Activated CD4-positive, alpha-beta T cell treated with anti-CD3 and anti-CD28 coated beads for 48 hours (primary cell): ENCODE results near the gene SLC6A2.

Experiments used
- DNase-seq: peaks from one replicate; pipeline ENCODE4 v3.0.0-alpha.2; 2020

SLC6A2 gene

DNA sequence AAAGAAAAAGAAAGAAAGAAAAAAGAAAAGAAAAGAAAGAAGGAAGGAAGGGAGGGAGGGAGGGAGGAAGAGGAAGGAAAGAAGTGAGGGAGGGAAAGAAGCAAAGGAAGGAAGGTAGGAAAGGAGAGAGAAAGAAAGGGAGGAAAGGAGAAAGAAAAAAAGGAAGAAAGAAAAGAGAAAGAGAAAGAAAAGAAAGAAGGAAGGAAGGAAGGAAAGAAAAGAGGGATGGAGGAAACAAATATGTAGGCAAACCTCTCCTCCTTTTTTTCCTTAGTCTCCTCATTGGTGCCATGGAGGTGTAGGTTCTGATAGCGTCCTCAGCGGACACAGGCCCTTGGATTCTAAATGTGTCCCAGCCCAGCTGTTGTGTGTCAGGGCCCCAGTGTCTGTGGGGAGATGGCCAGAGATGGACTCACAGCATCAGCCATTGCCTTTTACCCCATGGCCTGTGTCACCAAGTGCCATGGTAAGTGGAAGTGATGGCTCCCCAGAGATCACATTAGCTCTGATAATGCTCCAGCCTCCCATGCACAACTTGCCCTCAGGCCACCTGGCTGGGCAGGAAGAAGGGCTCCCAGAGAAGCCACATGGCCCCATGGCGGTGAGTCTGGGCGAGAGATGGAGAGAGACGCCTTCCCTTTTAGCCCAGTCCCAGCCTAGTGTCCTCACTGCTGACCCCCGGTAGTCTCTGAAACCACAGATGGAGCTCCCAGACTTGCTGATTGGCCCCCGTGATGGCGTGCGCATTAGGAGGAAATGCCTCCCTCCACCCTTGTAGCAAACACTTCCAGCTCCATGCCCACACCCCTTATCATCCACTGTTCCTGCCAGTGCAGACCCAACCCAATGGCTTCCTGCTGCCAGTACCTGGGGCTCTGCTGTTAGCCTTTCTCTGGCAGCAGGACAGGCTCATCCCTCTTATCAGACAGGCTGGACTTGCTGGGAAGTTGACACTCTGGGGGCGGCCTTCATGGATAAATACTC lies 3.7 kb upstream of the SLC6A2 start:
- DNase-seq = no peak

DNA sequence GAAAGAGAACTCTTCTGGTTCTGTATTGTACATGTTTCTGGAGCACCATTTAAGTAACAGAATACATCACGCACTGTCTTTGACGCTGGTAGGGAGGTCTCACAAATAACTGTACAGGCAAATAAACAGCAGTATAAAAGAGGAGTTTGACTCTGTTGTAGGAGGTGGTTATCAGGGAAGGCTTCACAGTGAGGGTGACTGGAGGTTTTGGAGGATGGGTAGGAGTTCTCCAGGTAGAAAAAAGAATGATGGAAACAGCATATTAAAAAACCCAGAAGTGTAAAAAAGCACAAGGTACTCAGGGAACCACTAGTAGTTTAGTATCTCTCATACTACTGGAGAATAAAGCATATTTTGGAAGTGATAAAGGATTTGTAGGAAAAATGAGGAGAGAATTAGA lies 2.7 kb upstream of the SLC6A2 start:
- no peak for DNase-seq

DNA sequence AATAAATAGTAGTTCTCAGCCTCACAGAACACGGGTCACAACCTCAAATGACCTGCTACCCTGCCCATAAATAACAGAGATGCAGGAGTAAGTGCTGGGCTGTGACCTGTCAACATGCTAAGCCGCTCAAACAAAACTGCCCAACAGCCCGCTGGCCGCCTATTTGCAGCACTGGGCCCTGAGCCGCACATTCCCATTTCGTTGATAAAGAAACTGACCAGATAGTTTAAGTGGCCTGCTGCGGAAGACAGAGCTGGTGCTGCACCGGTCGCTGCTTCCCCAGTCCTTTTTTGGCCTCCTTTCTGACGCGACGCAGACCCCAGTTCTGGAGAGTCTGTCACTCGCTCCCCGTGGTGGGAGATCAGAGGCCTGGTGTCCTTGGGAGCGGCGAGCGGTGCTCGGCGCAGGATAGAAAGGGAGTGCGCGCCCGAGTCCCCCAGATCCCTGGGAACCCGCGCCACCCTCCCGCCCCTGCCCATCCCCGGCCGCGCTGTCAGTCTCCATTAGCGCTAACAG lies 349 bp upstream of the SLC6A2 start:
- no peak for DNase-seq

DNA sequence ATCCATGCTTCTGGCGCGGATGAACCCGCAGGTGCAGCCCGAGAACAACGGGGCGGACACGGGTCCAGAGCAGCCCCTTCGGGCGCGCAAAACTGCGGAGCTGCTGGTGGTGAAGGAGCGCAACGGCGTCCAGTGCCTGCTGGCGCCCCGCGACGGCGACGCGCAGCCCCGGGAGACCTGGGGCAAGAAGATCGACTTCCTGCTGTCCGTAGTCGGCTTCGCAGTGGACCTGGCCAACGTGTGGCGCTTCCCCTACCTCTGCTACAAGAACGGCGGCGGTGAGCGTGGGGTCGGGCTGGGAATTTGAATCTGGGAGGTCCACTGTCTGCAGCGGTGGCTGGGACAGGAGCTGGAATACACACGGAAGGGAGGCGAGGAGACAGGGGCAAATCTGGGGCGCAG lies 904 bp downstream of the SLC6A2 start:
- DNase-seq = no peak

DNA sequence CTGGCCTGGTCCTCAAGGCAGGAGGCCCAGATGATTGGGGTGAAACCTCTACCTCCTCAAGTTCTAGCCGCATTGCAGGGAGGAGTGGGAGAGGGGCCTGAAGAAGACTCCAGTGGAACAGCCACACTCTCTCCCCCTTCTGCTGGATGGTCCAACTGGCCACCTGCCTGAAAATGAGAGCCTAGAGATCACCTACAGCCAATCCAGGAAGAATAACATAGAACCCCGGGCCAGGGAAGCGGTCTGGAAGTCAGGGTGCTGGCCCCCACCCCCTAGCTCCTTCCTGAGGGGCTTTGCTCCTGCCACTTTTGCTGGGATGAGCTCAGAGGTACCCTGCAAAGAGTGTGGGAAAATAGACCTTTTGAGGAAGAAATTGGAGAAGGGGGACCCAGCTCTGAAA lies 1.8 kb downstream of the SLC6A2 start:
- DNase-seq = no peak

DNA sequence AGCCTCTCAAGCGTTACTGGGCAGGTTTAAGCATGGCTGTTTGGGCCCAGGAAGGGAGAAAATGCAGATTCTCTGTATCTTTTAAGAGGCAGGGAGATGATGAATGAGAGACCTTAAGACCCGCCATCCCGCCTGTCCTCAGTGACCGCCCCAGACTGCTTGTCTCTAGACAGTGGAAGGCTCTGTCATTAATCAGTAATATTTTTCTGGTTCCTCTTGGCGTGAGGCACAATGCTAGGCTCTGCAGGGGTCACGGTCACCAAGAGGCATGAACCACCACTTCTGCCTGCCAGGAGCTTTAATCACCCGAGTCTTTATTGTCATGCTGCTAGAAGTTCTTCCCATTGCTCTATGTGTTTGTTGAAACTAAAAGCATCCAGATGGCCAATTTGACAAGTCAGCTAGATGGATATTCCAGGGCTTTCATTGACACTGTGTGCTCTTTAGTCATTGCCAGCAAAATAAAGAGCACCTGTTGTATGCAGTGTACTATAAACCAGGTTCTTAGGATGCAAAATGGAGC lies 3.2 kb downstream of the SLC6A2 start:
- no peak for DNase-seq

DNA sequence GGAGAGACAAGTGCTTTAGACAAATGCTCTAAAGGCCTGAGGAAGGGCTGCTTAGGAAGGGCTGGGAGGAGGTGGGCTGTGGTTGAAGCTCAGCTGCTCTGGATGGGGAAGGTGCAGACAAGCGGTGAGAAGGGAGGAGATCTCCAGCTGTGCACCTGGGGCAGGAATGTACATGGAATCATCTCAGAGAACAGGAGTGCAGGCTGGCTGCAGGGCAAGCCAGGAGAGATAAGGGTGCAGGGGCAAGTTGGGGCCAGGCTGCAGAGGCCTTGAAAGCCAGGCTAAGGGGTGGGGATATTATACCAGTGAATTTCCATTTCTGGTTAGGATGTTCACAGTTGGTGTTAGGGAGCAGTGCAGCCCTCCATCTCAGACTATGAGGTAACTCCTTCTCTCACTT lies 4.2 kb downstream of the SLC6A2 start:
- no peak for DNase-seq

DNA sequence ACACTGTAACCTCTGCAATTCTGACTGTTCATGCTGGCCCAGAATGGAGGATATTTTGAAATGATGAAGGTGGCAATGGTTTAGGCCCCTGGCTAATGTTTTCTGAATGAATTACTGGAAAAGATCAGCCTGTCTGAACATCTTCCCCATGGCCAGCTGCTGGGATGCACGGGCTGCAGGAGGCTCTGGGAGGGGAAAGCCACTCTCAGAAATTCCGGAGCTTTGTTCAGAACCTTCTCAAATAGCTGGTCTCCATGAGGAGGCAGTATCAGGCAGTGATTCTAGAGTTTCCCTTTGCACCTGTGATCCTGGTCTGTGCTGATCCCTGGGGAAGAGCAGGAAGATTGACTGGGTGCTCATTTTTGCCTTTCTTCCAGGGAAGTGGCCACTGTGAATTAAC lies 5.0 kb downstream of the SLC6A2 start:
- DNase-seq = no peak

DNA sequence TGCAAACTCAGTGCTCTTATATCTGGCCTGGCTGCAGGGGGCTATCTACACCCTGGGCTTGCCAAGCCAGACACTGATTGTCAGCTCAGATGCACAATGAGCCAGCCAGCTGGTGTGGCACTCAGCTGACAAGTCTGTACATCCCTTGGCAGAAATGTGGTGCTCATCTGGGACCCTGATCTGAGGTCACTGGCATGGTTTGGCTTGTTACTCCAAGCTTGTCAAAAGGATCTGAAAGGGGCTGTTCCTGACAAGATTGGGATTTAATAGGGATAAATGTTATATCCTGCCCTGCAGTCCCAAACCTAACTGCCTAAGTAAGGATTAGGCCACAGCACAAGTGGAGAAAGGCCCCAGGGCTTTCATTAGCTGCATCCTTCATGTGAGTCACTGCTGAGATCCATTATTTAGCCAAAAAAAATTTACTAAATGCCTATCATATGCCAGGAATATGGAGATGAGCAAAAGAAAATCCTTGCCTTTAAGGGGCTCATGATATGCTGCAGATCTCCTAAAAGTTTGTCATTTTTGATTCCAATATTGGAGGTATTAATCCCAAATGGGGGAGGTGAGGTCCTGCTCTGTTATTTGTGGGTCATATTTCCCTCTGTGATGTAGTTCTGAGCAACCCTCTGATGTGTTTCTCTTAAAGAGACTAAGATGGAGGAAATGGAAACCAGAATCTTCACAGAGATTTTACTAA lies 6.3 kb downstream of the SLC6A2 start:
- DNase-seq = no peak

DNA sequence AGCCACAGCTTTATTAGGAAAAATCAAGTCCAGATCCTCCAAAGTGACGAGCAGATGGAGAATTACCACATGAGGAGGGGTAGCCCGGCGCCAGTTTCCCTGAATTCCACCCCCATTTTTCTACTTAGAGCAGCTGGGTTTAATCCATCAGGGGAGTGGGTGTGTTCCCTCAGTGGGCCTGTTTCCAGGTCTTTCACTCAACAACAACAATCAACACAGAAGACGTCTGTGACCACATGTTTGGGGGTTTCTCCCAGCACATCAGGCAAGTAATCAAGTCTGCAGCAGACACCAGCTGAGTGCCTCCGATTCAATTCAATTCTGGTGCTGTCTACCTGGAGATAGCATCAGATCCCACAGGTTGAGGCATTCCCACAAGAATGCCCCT lies 6.8 kb downstream of the SLC6A2 start:
- DNase-seq = no peak

DNA sequence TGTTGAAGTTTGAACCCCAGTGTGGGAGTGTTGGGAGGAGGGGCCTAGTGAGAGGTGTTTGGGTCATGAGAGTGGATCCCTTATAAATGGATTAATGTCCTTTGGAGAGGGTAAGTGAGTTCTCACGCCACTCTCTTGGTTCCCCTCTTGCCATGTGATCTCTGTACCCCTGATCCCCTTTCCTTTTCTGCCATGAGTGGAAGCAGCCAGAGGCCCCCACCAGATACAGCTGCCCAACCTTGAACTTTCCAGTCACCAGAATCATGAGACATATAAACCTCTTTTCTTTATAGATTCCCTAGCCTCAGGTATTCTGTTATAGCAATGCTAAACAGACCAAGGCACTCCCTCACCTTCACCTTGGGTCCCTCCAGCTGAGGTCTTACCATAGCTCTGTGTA lies 7.4 kb downstream of the SLC6A2 start:
- DNase-seq = no peak

DNA sequence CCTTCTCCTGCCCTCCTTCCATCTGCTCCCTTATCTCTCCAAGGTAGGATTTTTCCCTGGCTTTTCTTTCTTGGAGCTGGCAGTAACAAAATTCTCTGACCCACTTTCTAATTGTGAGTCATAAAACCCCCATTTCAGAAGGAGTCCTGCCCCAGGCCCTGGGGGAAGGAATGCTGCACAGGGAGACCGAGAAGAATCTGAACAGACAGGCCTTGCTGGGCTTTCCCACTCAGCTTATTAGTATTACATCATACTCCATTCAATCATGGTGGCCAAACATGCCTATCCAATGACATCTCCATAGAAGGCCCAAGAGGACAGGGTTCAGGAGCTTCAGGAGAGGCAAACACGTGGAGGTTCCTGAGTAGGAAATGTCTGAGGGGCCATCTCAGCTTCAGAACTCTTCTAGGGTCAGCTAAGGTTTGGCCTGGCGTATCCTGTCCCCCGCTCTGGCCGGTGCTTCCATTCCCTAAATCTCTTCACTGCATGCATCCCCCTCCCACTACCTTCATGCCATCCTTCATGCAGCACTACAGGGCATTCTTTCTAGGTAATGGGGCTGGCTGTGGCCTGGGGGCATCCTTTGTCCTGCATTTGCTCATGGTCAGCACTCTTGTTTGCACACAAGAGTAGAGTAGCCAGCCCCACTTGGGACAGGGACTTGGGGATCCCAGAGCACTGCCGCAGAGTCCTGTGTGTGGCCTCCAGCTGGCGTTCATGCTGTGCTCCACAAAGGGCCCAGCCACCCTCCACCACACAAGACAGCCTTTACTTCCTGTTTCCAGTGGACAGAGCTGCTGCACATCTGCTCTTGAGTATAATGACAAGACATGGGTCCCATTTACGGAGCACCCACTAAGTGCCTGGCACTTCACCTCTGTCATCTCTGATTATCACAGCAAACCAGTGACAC lies 8.2 kb downstream of the SLC6A2 start:
- DNase-seq = no peak

DNA sequence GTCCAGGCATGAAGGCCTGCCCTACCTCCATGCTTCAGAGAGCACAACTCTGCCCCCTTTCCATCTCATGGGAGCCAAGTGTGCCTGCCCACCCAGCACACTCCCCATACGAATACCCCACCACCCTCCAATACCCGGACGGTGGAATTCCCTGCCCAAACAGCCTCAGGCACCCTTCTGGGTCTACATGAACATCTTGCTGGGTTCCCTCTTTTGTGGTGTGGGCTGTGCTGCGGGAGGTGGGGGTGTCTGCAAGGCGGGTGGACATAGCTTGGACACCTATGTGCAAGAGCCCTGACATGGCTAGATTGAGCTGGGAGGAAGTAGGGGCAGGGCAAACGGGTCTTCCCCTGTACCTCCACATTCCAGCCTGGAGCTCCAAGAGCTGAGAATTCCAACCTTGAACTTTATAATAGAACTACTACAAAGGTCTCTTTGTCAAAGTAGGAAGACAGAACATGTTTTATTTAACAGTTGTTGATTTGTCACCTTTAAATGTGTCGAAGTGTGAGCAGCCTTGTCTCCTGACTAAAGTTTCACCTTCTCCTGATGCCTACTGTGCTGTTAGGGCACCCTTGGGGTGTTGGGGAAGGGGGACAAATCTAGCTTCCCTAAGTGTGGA lies 9.1 kb downstream of the SLC6A2 start:
- no peak for DNase-seq

DNA sequence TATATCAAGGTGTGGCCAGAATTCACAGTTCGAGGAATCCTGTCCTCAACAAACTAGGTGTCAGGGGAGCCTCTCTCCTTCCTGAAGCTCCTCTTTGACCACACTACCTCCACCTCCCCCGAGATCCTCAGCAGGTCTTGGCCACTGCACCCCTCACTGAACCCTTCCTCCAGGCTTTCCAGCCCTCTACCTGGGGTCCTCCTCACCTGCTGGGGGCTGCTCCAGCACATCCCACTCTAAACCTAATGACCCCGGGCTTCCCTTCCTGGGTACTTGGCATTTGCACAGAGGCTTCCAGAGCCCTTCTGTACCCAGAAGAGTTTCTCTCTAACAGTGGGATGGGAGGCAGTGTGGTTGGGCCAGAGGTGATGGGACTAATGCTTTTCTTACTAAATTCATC lies 9.7 kb downstream of the SLC6A2 start:
- DNase-seq = no peak

DNA sequence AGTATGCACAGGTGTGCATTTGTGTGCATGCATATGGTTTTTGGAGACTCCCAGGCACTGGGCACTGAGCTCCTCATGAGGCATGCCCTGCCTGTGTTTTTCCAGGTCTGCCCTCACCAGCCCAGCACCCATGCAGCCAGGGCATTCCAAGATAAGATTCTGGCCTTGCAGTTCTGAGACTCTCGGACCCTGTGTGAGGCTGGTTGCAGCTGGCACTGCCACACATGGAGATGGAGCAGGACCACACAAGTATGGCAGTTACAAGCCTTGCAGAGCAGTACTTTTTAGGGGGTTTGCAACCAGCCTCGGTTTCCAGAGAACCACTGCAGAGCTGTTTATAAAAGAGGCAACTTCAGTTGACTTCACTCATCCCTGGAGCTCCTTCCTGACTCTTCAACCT lies 10.2 kb downstream of the SLC6A2 start:
- no peak for DNase-seq

DNA sequence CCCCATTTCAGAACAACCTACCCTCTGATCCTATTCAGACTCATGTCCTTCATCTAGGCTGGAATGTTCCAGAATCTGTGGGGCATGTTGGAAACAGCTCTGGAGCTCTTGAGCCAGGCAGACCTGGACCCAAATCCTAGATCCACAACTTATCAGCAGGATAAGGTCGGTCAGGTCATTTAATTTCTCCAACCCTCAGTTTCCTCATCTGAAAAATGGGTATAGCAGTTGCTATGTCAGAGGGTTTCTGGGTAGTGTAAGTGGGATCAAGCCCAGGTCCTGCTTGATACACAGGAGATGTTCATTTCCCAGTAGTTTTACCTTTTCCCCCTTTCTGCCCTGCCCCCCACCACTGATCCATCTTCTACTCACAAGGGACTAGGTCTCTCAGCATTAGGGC lies 12.0 kb downstream of the SLC6A2 start:
- DNase-seq = no peak

DNA sequence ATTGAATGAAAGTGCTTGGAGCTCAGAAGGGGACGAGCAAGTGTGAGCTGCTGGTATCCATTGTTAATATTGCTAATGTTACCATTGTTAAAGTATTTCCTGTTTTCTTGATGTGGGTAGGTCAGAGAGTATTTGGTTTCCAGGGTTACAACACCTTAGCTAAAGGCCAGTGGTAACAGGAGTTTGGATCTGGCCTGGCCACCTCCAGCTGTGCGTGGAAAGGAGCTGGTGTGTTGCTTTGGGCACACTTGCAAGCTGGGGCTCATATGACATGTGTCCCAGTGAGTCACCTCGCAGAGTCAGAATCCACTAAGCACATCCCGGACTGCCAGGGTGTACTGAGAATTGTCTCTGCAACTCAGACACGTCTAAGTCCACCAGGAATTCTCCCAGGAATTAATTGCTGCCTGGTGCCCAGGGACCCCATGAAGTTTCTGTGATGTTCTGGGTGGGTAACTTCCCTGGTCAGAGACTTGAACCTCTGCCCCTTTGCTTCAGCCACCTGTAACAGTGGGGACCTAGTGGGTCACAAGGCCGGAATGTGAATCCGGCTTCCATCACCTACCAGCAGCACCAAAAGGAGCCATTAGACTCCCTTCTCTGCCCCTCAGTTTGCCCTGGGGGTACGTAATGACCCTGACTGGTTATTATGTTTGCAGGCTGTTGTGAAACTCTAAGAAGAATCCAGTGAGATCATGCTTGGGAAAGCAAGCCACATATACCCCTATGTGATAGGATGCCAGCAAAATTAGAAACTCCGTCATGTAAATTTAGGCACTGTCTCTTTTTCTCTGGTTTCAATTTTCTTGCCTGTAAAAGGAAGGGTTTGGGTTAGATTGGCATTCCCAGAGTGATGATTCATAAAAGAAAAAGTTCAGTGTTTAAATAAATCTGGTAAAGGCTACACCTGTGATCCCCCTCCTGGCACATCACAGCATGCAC lies 12.8 kb downstream of the SLC6A2 start:
- no peak for DNase-seq

DNA sequence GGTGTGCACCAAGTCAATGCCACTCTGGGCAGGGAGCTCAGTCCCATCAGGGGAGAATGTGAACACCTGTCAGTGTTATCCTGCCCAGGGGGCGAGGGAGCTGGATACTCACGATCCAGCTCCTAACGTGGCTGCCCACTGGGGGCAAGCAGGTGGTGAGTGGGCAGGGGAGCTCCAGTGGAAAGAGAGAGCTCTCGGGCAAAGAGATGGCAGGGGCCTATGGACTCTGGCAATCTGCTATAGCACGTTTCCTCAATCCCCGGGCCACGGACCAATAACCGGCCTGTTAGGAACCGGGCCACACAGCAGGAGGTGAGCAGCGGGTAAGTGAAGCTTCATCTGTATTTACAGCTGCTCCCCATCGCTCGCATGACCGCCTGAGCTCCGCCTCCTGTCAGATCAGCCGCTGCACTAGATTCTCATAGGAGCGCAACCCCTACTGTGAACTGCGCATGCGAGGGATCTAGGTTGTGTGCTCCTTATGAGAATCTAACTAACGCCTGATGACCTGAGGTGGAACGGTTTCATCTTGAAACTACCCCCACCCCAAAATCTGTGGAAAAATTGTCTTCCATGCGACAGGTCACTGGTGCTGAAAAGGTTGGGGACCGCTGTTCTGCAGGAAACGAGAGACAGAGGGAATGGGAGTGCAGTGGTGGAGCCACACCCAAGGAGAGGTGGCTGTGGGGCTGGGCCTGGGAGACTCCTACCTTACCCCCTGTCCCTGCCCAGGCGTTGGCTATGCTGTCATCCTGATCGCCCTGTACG lies 15.6 kb downstream of the SLC6A2 start:
- no peak for DNase-seq

DNA sequence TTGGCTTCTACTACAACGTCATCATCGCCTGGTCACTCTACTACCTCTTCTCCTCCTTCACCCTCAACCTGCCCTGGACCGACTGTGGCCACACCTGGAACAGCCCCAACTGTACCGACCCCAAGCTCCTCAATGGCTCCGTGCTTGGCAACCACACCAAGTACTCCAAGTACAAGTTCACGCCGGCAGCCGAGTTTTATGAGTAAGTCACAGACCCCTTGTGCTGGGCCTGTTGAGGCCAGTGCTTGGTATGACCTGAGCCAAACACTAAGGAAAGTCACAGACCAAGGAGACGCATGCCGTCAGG lies 16.1 kb downstream of the SLC6A2 start:
- DNase-seq = no peak

DNA sequence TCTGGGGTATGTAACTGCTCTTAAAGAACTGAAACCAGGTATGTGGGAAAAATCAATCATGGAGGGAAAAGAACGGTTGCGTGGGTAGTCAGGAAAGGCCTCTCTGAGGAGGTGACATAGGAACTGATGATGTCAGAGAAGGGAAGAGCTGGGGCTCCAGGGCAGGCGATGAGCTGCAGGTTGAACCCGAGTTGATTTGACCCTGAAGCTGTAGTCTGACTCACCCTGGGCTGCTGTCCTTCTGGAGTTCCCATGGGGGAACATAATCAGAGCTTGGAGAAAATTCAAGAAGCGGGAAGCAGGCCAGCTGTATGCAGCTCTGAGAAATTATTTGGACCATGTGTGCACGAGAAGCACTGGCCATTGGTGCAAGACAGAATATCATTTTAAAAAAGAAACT lies 16.7 kb downstream of the SLC6A2 start:
- DNase-seq = no peak
